Stimulated activated CD4-positive, alpha-beta T cell treated with anti-CD3 and anti-CD28 coated beads, Interleukin-1b, Interleukin-23, amount 100 ng/mL, for 48 hours (primary cell): ENCODE data around the gene EVX2.

Experiments used
- DNase-seq: peaks from one replicate; pipeline ENCODE4 v3.0.0-alpha.2; 2020

Gene EVX2

DNA sequence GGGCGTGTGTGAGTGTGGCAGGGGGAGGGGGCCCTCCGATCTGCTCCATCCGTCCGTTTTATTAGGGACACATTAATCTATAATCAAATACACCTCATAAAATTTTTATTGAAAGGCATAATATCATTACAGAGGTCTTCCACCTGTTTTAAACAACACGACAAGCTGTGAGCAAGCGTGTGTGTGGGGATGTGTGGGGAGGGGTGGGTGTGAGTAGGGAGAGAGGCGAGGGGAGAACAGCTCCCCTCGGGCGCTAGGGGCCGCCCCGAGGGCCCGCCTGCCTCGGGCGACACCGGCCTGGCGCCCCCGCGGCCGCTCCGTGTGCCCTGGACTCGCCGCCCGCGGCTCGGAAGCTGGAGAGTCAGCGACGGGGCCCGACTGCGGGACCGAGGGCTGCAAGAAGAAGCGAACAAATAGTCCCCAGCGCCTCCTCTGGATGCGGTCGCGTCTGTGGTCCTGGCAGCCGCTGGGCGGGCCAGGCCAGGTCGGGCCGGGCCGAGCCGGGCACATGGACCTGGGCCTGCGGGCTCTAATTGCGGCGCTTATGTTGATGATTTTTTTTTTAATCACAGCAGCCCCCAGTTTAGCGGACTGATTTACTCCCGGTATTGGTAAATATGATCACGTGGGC is 38.4 kb upstream of the EVX2 start:
- no peak for DNase-seq

DNA sequence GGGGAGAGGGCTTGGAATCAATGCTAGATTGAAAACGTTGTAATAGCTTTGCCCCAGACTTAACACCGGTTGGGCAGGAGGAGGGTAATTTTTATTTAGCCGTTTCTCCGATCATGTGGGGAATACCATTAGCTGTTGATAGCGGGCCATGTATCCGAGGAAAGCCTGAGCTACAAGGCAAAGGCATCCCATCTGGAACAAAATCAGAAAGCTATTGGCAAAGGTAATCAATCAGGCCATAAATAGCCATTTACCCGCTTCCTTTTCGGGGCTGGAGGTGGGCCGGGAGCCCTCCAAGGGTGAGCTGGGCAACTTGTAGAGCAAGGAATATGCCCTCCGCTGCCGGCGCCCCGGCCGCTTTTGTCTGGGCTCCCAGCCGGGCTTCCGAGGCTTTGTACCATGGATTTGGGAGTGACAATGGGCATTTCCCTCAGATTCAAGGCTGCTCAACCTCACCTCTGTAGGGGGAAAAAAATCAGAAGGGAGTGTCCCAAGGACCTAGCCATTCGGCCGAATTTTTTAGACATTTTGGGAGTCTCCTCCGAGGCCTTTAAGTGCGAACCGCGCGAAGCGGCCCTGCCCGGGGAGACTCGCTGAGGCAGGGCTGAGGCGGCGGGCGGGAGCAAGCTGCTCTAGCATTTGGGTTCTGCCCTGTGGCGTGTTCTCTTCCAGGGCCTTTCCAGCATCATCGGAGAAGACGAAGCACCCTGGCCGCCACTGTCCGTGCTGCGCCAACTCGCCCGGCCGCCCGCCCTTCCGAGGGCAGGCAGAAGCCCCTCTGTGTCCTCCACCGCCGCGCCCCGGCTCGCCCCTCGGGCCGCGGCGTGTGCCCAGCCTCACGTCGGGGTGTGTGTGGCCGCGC is 37.7 kb upstream of the EVX2 start:
- DNase-seq: no peak

DNA sequence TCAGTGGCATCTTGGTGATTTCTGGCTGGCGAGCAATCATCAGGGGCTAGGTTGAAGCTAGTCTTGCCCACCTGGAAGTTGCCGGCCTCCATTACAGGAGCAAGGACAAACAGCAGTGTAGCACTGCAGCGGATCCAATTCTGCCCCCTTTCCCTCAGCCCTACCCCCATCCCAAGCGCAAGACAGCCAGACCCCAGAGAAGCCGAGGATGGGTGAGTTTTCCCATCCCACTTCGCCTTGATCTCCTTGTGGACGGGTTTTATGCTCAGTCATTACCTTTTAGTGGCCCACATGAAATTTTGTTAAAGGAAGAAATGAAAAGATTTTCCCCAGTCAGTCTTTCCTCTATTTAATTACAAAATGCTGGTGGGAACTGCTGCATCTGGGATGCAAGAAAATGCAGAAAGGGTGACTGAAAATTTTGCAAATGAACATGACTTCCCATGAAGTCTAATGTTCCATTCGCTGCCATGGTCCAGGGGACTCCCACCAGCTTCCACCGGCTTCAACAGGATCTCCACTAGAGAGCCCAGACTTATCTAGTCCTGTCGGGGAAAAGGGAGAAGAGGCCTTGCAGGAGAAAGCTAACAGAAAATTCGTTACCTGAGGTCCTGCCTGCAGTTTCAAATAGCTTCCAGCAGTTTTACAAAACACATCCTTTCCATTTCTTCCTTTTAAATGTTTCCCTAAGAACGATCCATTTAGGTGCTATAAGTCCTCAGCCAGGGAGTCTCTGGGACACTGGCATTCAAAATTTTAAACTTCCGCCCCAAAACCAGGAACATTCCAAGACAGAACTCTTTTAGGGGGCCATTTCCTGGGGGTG is 36.8 kb upstream of the EVX2 start:
- no peak for DNase-seq

DNA sequence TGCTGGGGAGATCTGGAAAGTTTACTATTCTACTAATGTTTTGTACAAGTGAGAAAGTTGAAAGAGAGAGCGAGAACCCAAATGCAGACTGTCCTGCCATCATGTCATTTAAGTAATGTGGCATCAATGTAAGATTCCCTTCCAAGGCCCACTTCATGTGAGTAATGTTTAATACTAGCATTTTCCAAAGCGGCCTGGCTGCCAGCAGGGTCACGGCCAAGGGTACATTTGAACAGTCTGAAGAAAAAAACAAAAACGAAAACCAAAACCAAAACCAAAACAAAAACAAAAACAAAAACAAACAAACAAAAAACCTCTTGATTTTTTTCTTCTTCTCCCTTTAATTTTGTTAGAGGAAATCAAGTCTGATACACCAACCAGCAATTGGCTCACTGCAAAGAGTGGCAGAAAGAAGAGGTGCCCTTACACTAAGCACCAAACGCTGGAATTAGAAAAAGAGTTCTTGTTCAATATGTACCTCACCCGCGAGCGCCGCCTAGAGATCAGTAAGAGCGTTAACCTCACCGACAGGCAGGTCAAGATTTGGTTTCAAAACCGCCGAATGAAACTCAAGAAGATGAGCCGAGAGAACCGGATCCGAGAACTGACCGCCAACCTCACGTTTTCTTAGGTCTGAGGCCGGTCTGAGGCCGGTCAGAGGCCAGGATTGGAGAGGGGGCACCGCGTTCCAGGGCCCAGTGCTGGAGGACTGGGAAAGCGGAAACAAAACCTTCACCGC is 35.0 kb upstream of the EVX2 start:
- peak; percentile 32 for DNase-seq

DNA sequence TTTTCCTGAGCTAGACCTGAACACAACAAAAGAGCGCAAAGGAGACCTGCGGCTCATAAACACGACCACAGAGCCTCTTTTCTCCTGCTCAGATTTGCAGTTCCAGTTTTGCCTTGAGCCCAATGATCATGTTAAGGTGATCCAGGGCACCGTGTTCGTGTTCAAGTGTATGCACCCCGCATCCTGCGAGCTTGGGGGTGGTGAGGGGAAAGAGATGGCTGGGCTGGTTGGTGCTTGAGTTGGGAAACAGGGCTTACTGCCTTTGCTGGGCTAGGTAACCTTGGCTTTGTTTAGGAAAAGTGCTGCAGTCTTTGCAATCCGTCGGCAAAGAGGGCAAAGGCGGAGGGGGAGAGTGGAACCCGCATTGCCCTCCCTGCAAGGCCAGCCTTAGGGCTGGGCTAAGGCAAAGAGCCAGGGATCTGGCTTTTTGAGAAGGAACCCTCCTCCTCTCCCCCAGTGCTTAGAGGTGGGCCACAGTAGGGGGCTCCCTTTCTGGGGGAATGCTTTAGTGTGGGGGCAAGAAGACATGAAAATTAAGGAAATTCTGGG is 34.1 kb upstream of the EVX2 start:
- no peak for DNase-seq

DNA sequence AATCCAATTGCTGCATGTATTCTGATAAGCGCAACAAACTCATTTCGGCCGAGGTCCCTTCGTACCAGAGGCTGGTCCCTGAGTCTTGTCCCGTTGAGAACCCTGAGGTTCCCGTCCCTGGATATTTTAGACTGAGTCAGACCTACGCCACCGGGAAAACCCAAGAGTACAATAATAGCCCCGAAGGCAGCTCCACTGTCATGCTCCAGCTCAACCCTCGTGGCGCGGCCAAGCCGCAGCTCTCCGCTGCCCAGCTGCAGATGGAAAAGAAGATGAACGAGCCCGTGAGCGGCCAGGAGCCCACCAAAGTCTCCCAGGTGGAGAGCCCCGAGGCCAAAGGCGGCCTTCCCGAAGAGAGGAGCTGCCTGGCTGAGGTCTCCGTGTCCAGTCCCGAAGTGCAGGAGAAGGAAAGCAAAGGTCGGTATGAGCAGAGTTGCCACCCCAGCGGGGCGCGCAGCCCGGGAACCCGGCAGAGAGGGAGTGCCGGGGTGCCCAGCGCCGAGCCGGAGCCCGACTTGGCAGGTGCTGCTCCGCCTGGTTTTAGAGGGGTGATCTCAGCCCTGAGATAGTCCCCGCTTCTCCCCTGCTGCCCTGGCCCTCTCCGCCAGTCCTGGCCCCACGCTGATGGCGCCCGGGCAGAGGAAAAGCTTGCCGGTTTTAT is 33.5 kb upstream of the EVX2 start:
- DNase-seq: no peak

DNA sequence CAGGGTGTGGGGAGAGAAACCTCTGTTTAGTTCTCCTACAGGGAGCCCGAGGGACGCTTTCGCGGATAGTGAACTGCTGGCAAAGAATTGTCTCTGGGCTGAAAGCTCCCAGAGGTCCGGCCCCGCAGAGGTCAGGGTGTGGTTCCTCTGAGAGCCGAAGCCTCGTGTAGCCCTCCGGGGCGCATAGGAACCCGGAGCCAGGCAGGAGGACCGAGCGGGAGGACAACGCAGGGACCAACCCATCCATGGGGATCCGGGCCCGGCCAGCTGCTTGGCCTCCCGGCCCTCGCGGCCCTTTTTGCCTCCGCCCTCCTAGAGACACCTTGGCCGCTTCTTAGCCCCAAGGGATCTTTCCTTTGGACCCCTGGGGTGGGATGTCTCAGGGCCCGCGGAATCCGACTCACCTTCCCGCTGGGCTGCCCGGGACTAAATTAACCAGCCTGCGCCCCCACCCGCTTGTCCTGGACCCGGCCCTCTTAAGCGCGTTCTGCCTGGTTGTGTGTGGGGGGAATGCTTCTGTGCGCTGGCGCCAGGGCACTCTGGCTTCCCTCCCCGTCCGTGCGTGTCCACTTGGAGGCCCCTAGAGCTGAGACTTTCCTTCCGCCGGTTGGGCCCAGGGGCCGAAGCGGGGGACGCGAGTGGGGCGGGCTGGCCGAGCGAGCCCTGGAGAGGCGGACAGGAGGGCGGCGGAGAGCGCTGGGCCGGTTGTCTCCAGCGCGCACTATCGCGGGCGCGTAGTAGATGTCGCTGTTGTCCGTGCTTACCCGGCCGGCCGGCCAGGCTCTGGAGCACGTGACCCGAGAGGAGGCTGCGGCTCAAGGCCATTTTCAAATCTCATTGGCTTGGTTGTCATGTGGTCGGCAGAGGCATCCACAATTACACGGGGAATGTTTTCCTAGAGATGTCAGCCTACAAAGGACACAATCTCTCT is 32.4 kb upstream of the EVX2 start, which contains the start of gene HOXD10:
HOXD10 (plus strand) TSS at position 896 of the 931 bp plus-strand sequence. CDS start 56 bp downstream, outside the sequence.
- DNase-seq: no peak

DNA sequence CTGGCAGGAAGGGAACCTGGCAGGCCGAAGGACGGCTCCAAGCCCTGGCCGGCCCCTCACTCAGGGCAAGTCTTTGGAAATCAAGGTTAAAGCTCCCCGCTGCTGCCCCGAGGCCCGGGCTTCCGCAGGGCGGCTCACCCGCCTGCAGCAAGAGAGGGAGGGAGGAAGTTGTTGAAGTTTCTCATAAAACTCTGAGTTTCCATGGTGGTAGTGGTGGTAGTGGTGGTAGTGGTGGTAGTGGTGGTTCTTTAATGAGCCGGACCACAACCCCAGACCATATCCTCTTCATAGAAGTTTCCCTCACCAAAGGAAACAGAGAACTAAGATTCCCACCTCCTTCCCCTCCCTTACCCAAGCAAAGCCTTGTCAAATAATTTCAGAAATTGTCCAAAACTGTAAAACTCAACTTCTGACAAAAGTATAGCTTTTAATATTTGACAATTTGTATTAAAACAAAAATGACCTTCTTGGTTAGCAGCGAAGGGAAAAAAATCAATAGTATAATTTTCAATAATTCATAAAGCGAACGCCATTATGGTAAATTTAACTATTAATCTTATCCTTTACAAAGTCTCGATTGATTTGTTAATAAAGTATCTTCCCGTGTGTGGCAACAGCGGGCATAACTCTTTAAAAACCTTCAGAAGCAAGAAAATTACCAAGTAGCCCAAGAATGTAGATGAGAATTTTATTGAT is 31.3 kb upstream of the EVX2 start:
- DNase-seq: no peak

DNA sequence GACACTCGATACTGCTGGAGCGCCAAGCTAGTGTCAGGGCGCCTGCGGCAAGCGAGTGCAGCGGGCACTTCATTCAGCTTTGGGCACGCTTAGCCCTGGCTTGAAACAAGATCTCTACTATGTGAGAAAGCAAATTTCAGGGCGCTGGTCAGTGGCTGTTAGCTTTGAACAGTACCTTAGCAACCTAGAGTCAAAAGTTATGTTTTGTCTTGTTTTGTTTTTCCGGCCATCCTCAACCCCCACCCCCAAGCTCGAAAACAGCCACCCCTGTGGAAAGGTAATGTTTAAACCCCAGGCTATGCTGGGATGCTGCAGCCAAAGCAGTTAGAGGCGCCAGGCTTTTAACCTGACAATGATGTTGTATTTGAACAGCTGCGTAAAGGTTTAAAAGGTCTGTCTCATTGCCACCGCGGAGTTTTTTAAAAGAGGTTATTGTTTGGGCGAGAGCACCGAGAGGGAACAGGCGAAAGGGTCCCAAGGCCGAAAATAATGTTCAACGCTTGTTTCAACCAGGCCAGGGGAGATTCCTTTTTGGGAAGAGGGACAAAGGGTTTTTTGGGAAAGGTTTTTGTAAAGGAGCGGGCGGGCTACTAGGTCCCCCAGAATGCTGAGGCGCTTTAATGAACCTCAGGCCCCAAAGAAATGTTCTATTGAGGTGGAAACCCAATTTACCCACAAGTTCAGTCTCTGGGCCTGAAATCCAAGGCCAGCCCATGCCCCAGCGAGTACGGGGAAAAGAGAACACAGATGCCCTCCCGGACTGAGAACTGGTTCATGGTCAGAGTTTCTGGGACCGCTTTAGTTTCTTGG is 30.6 kb upstream of the EVX2 start:
- DNase-seq: no peak

DNA sequence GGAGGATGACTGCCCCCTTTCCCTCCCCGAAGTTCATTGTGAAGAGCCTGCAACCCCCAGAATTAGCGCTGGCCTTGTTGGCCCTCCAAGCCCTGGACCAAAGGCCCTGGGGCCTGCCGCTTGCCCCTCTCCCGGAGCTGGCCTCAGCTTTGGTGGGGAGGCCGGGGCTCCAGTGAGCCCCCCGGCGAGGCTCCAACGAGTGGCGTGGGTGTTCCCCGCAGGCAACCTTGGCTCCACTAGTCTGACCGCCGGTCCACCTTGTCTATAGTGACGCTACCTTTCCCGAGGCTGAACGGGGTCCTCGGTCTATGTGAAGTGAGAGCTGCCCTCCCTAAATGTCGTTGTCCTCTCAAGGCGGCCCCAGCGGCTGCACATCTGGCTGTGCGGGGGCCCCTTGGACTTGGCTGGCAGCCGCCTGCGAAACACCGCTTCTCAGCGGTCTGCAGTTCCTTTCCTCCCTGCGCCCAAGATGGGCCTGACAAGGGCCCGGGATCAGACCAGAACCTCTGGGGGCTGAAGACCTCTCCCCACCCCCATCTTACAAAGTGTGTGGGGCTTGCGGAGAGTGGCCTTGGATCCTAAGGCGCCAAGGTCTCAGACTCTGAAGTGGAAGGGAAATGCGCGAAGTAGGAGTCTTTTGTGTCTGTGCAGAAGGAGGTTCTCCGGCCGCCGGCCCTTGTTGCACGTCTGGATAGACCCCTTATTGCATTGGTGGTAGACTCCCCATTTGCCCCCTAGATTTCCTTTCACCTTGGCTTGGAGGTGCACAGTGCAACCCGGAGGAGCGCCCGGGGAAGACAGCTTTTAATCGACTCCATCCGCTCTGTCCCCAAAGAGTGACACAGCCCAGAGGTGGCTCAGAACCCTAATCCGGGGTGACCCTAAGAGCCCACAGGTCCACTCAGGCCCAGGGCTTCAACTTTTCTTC is 28.9 kb upstream of the EVX2 start:
- DNase-seq: no peak

DNA sequence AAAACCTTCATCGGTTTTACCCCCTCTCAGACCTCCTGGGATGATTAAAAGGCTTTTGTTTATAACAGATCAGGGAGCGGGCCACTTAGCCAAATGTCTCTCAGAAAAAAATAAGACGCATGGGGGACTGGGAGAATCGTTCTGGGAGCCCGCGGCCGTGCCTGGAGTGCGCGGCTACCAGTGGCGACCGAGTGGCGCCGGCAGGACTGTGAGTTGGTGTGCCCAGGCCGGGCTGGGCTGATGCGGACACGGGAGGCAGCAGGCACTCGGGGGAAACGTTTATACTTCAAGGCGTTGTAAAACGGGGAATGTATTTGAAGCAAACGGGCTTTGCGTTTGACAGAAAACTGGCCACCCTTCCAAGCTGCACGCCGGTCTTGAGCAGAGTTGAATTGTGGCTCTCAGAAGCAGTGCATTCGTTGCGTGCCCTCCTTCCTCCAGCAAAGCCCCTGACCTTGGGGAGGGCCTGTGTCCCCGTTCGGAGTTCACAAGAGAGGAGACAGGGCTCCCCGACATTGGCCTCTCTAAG is 28.1 kb upstream of the EVX2 start:
- DNase-seq: no peak

DNA sequence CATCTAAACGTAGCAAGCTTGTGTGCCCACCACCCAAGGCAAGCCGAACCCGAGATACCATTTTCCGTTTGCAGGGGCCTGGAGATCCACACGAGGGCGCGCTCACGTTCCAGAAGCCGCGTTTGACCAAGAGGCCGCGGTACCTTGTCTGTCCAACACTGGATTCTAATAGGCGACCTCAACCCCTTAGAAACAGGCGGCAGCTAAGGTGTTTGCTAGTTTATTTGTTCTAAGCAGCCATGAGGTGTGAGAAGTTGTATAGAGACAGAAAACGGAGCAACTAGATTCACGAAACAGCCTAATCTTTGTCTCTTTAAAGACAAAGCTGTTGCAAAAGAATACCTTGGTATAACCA is 27.5 kb upstream of the EVX2 start:
- DNase-seq: no peak

DNA sequence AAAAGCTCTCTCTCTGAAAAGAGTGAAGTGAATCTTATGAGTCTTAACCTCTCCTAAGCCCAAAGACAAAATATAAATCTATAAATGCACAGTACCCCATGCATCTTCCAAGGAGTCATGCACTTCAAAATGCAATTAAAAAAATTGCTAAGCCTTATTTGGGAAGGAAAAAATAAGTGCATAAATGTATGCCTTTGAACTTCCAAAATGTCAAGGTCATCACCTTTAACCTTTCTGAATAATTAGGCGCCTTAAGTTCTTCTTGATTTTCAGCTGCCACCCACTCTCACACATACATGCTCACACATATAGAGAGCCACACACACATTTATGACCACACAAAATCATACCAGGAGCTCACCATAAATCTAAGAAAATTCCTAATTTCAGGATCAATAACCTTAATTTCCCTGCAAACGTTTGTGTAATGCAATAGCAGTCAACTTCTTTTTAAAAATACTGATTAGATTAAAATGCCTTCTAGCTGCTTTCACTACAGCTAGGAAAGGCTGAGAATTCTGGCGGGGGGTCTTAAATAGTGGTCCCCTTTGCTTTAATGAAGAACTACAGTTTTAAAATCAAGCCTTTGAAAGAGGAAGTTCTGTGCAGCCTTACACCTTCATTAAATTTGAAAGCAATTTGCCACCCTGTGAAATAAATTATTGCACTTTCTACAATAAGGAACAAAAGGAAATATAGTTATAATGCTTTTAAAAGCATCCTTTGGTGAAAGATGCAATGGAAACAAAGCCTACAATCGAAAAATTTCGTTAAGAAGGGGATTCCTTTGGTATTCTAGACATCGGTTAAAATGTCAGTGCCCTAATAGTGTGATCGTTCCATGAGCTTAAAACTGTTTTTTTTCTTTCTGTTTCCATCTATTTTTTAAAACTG is 26.9 kb upstream of the EVX2 start:
- no peak for DNase-seq

DNA sequence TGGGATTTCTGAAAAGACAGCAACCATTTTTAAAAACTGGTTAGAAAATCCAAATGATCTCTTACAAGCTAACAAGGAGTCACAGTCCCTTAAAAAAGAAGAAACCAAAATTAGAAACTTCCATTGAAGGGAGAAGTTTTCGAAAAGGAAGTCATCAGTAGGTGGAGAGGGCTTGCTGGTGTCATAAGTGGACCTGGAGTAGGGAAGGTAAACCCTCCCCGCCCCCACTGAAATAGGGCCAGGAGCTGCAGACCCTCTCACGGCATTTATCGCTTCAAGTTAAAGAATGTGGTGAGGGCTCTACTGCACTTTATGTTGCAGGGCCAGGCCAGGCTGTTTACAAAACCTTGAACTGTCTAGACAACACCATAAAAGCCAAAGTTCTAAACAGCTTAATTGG is 26.2 kb upstream of the EVX2 start:
- DNase-seq: no peak

DNA sequence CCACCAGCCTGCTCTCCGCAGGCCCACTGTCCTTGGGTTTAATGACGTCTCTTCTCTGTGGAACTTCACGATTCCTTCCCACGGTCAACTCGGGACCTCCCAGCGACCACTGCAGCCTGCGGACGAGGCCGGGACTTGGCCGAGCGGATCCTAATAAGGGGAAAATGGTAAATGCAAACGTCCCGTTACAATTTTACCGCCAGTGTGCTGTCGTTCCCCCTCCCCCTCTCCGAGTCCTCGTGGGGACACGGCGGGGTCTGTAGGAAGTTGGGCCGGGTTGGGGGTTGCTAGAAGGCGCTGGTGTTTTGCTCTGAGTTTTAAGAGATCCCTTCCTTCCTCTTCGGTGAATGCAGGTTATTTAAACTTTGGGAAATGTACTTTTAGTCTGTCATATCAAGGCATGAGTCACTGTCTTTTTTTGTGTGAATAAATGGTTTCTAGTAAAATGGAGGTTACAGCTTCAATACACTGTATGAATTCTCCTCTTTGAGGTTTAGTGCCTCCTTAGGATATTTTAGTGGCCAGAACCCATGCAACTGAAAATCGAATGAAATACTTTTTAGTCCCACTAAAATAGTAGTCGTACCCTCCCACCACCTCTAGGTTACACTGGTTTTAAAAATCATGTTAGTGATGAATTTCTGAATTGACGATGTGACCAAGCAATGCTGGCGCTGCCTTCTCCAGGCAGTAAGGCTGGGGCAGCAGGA is 25.6 kb upstream of the EVX2 start:
- no peak for DNase-seq

DNA sequence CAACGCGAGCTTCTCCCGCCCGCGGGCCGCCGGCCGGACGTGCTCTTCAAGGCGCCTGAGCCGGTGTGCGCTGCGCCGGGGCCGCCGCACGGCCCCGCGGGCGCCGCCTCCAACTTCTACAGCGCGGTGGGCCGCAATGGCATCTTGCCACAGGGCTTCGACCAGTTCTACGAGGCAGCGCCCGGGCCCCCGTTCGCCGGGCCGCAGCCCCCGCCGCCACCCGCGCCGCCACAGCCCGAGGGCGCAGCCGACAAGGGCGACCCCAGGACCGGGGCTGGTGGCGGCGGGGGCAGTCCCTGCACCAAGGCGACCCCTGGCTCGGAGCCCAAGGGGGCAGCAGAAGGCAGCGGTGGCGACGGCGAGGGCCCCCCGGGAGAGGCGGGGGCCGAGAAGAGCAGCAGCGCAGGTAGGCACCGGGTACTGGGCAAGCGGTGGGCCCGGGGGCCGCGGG is 24.0 kb upstream of the EVX2 start:
- no peak for DNase-seq
